SH-SY5Y (cell line): ENCODE data around the gene HAND2.

ENCODE experiments used
- GATA2 ChIP-seq: IDR thresholded peaks from 2 replicates; pipeline ENCODE4 v1.6.1; 2011; ENCODE audit warnings: mild to moderate bottlenecking, low read depth, low read length
- GATA3 ChIP-seq: IDR thresholded peaks from 2 replicates; pipeline ENCODE4 v1.6.1; 2011; ENCODE audit warnings: low read depth, mild to moderate bottlenecking, low read length, moderate library complexity

- TF ChIP-seq GATA2 = no peak
- TF ChIP-seq GATA3 = no peak
These were observed 45.6 kb upstream of the HAND2 start for GRCh38 chr4:173575482-173576152.
